Smooth muscle cell (in vitro differentiated cells): ENCODE results near the gene CTNNBL1. TPM values are rescaled to one million over a fixed set of nuclear protein-coding genes. Genes with fewer than 3 reads are reported as not detected.

Source experiments
- DNase-seq: peaks from one replicate; lab custom pipeline; 2025; ENCODE audit not compliant: unreplicated experiment; lab: John Stamatoyannopoulos, UW
- H2AFZ ChIP-seq: fragments of 200-600 bp; sonication (generic); 2 replicates; pipeline ENCODE4 v1.6.0; 2016; ENCODE audit warnings: antibody characterized with exemption, low read depth, mild to moderate bottlenecking
- H3F3A ChIP-seq: fragments of 200-600 bp; sonication (generic); 2 replicates; pipeline ENCODE4 v1.6.0; 2017; ENCODE audit warnings: antibody characterized with exemption, low read depth
- H3K27ac ChIP-seq: fragments of 200-600 bp; sonication (generic); 2 replicates; pipeline ENCODE4 v1.5.1; 2016; ENCODE audit warnings: low read depth, mild to moderate bottlenecking
- H3K27me3 ChIP-seq: fragments of 200-600 bp; sonication (generic); 2 replicates; pipeline ENCODE4 v1.6.1; 2016; ENCODE audit warnings: low read depth, mild to moderate bottlenecking
- H3K36me3 ChIP-seq: fragments of 200-600 bp; sonication (generic); 2 replicates; pipeline ENCODE4 v1.5.1; 2016; ENCODE audit warnings: low read depth
- H3K4me1 ChIP-seq: fragments of 200-600 bp; sonication (generic); 2 replicates; pipeline ENCODE4 v1.5.1; 2016; ENCODE audit warnings: low read depth
- H3K4me2 ChIP-seq: fragments of 200-600 bp; sonication (generic); 2 replicates; pipeline ENCODE4 v1.6.0; 2016; ENCODE audit warnings: mild to moderate bottlenecking
- H3K4me3 ChIP-seq: fragments of 200-600 bp; sonication (generic); 2 replicates; pipeline ENCODE4 v1.5.1; 2016; ENCODE audit warnings: mild to moderate bottlenecking
- H3K79me2 ChIP-seq: fragments of 200-600 bp; sonication (generic); 2 replicates; pipeline ENCODE4 v1.6.0; 2016; ENCODE audit warnings: low read depth, mild to moderate bottlenecking
- H3K9ac ChIP-seq: fragments of 200-600 bp; sonication (generic); 2 replicates; pipeline ENCODE4 v1.6.0; 2016; ENCODE audit warnings: low read depth
- H3K9me3 ChIP-seq: fragments of 200-600 bp; sonication (generic); replicated peaks from 2 replicates; pipeline ENCODE4 v1.5.1; 2016; ENCODE audit warnings: low read depth
- H4K20me1 ChIP-seq: fragments of 200-600 bp; sonication (generic); 2 replicates; pipeline ENCODE4 v1.6.0; 2016; ENCODE audit warnings: low read depth
- CTCF ChIP-seq: fragments of 200-600 bp; sonication (generic); IDR thresholded peaks from 2 replicates; pipeline ENCODE4 v1.5.1; 2017; ENCODE audit warnings: borderline replicate concordance, mild to moderate bottlenecking, antibody characterized with exemption; ENCODE audit not compliant: insufficient read depth, poor library complexity, severe bottlenecking
- WGBS: methylation state at CpG from one replicate; pipeline ENCODE4 v1.1.7; 2016; ENCODE audit warnings: low lambda C conversion rate; 5-methylcytosine and 5-hydroxymethylcytosine counted together
- polyA plus RNA-seq: library from polyadenylated mRNA; unstranded; fragments of >200 nt; fragmentation: Nextera tagmentation; extraction: Ambion mirVana; gene quantifications from 2 replicates; pipeline ENCODE4 v1.2.1, GENCODE V29; 2016
- total RNA-seq: library from RNA; depleted of rRNA; stranded (reverse); fragments of >200 nt; gene quantifications from 2 replicates; pipeline ENCODE4 v1.2.3, GENCODE V29; 2014

The CTNNBL1 gene
- total and polyA plus RNA-seq, 2 experiments from 2014 or later = 33.3 to 63.6 TPM

GRCh38 chr20:37907677-37908401 lies 214.0 kb downstream of the CTNNBL1 start:
- no peak for DNase-seq
- TF ChIP-seq CTCF = no peak
- WGBS = 56% methylated on average over 17 of the region's 17 CpGs

GRCh38 chr20:37911261-37911660 lies 217.4 kb downstream of the CTNNBL1 start:
- 81% methylated on average over 9 of the region's 9 CpGs for WGBS
- Histone ChIP-seq H3K27ac (no peak overlapping the region), H2AFZ (no peak overlapping the region), H4K20me1 (no peaks in the 10 kb centered on the region), H3K27me3 (peaks cover 34% of the 10 kb centered on the region), H3K79me2 (no peaks in the 10 kb centered on the region), H3K36me3 (no peaks in the 10 kb centered on the region), H3F3A (no peaks in the 10 kb centered on the region), H3K4me3 (no peak overlapping the region), H3K4me1 (peaks cover 40% of the 10 kb centered on the region), H3K9me3 (no peaks in the 10 kb centered on the region), H3K9ac (no peak overlapping the region), H3K4me2 (no peak overlapping the region)
- TF ChIP-seq CTCF = no peak
- DNase-seq = no peak

More at GRCh38 chr20:37907677-37908401, 214.0 kb downstream of the CTNNBL1 start:
- H3K4me2 ChIP-seq = no peak overlapping the region
- no peaks in the 10 kb centered on the region for H3F3A ChIP-seq
- no peak overlapping the region for H3K9ac ChIP-seq
- no peak overlapping the region for H2AFZ ChIP-seq
- no peak overlapping the region for H3K4me3 ChIP-seq
- peaks cover 51% of the 10 kb centered on the region for H3K27me3 ChIP-seq
- peaks cover 30% of the 10 kb centered on the region for H3K4me1 ChIP-seq
- H3K9me3 ChIP-seq = no peaks in the 10 kb centered on the region
- no peaks in the 10 kb centered on the region for H4K20me1 ChIP-seq
- no peak overlapping the region for H3K27ac ChIP-seq
- H3K79me2 ChIP-seq = no peaks in the 10 kb centered on the region
- H3K36me3 ChIP-seq = no peaks in the 10 kb centered on the region

GRCh38 chr20:37911838-37912281 lies 218.0 kb downstream of the CTNNBL1 start:
- H3K4me2 ChIP-seq = no peak overlapping the region
- H3F3A ChIP-seq = no peaks in the 10 kb centered on the region
- WGBS = 23% methylated on average over 11 of the region's 11 CpGs
- H3K27me3 ChIP-seq = peaks cover 29% of the 10 kb centered on the region
- no peaks in the 10 kb centered on the region for H3K79me2 ChIP-seq
- H3K9me3 ChIP-seq = no peaks in the 10 kb centered on the region
- H3K4me1 ChIP-seq = peaks cover 36% of the 10 kb centered on the region
- no peaks in the 10 kb centered on the region for H3K36me3 ChIP-seq
- no peak for TF ChIP-seq CTCF
- no peak overlapping the region for H2AFZ ChIP-seq
- H3K9ac ChIP-seq = no peak overlapping the region
- no peaks in the 10 kb centered on the region for H4K20me1 ChIP-seq
- no peak overlapping the region for H3K27ac ChIP-seq
- DNase-seq = no peak
- H3K4me3 ChIP-seq = no peak overlapping the region

GRCh38 chr20:37912874-37913273 lies 219.0 kb downstream of the CTNNBL1 start:
- Histone ChIP-seq H3K36me3 (no peaks in the 10 kb centered on the region), H3K9me3 (no peaks in the 10 kb centered on the region), H2AFZ (no peak overlapping the region), H3K79me2 (no peaks in the 10 kb centered on the region), H3K27ac (no peak overlapping the region), H3K4me2 (no peak overlapping the region), H3F3A (no peaks in the 10 kb centered on the region), H3K4me3 (no peak overlapping the region), H4K20me1 (no peaks in the 10 kb centered on the region), H3K27me3 (peaks cover 25% of the 10 kb centered on the region), H3K4me1 (peaks cover 34% of the 10 kb centered on the region), H3K9ac (no peak overlapping the region)
- 74% methylated on average over 6 of the region's 6 CpGs for WGBS
- no peak for TF ChIP-seq CTCF
- DNase-seq = no peak
